HuH-7 (cell line): Measurements from ENCODE around the gene PTPRK.
A peak's percentile ranks its signal among the peaks of the same experiment; 100 is the strongest.

Experiments used
- DNase-seq: peaks from one replicate; pipeline ENCODE4 v3.0.0; 2011; ENCODE audit warnings: low spot score

PTPRK gene

DNA sequence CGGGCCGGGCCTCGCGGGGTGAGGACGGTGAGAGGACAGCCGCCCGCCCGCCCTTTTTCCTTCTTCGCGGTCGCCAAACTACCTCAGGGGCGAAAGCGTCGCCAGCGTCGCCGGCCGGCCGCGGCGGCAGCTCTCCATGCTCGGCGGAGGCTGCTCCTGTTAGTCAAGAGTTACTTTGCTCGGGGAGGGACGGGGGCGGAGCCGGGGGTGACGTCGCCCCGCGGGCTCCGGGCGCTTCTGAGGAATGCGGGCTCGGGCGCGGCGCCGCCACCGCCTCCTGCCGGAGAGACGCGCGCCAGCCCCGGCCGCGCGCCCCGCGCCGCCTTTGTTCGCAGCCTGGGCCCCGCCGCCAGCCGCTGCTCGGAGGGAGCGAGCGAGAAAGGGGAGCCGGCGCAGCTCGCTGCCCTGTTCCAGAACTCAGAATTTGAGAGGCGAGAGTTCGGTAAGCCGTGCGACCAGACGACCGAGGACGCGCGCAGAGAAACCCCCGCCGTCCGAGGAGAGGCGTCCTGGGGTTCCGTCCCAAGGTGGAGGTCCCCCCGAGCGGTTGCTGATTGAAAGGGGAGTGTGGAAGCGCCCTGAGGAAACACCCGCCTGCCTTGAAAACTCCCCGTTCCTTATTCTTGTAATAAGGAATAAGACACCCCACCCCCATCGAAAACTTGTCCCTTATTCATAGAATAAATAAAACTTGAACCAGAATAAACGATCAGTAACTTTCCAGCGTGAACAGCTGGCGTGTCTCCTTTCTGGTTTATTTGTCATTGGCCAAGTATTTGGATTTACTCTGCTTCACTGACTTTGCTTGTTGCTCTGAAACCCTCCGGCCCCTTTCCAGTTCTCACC, at the start of gene PTPRK:
Gene PTPRK, minus strand, starts transcription at position 164 of the 846 bp plus-strand sequence. CDS start 241 bp downstream, outside the sequence.
- DNase-seq, result peak; percentile 89

DNA sequence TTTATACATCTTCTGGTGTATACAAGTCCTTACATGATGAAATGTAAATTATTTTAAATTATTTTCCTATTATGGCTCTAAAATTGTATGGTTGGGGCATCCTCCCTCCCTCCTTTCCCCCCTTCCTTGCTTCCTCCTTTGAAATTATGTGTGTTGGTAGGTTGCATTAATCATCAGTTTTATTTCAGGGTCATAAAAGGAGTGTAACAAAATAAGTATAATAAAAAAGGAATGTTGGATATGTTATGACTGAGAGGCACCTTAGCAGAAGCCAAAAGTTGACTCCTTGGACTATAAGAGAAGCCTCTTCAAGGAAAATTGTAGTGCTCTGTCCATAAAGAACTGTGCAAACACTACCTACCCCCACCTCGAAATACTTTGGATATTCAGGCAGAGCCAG, 46.6 kb upstream of the PTPRK start:
- DNase-seq, result no peak

DNA sequence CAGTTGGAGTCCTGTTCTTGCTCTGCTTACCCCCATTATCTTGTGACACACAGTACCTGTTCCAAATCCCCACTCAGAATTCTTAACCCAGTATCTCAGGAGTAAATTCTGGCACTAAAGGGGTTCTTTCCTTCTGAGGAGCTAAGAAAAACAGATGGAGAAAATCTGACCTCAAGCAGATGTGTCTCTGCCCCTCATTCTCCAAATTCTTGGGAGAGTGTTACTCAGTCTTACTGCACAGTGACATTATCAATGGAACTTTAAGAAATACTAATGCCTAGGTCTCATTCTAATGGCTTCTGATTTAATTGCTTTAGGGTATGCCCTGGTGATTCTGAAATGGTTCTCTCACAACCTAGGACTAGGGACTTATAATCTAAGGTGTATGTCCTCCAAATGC, 40.6 kb upstream of the PTPRK start:
- DNase-seq, result no peak

DNA sequence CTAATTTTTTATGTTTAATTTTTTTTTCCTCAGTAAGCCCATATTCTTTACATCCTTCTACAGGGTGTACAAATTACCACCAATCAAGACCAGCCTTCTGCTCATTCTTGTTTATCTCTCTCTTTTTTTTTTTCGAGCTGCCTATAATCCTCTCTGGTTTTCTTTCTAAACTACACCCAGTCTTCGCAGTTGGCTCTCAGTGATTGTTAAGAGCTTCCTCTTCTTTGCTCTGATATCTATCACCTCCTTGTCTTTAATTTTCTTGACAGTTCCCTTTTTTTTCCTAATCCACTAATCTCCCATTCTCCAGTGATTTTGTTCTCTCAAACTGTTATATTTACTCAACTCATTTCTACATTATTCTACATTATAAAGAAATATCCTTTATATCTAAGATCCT, 38.5 kb upstream of the PTPRK start:
- no peak for DNase-seq

DNA sequence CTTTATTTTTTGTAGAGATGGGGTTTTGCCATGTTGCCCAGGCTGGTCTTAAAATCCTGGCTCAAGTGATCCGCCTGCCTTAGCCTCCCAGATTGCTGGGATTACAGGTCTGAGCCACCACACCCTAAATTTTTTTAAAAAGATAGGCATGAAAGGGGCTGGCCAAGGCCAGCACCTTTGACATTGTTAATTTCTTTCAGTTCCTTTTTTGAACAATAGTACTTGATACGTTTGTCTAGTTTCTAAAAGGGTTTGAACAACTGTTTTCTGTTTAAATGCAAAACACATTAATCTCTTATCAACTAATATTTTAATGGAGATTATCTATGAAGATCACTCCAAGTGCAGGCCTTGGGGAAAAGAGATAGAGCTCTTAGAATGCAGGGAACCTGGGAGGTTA, 37.6 kb upstream of the PTPRK start:
- no peak for DNase-seq

DNA sequence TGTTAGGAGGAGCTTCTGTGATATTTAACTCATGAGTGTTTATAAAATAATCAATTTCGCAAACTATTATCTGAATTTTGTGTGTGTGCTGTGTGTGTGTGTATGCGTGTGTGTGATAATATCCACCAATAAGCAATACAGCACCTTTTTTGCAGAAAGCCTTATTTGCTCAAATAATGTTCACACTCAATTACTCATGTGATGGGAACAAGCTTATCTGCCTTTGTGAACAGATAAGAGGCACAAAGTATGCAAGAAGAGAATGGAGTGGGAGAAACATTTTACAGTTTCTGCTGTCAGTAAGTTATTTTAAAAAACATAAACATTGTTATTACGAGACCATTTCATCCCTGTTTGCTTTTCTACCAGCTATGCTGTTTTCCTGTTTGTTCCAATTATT, 36.7 kb upstream of the PTPRK start:
- DNase-seq, result no peak

DNA sequence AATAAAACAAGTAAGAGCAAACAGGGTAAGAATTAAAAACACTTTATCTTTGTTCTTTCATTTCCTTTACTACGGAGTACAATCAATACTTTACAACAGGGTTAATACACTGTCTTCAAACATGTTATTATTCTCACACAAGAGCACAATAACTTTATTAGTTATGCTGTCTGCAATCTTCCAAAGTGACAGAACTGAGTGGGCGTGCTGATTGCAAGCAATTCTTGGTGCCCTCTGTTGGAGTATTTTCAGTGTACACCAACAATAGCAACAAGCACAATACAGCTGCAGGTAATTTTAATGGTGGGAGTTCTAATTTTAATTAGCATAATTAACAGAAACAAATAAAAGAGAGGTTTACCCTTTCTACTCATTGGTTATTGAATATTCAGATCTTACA, 33.9 kb upstream of the PTPRK start:
- DNase-seq, result no peak

DNA sequence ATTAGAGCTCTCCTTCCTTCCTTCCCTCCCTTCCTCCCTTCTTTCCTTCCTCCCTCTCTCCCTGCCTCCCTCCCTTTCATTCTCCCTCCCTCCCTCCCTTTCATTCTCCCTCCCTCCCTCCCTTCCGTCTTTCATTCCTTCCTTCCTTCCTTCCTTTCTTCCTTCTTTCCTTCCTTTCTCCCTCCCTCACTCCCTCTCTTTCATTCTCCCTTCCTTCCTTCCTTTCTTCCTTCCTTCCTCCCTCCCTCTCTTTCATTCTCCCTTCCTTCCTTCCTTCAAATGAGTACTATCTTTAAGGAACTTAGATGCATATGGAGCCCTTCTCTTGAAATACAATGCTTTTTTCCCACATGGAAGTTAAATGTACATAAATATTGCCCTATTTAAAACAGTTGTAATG, 20.9 kb upstream of the PTPRK start:
- DNase-seq, result no peak

DNA sequence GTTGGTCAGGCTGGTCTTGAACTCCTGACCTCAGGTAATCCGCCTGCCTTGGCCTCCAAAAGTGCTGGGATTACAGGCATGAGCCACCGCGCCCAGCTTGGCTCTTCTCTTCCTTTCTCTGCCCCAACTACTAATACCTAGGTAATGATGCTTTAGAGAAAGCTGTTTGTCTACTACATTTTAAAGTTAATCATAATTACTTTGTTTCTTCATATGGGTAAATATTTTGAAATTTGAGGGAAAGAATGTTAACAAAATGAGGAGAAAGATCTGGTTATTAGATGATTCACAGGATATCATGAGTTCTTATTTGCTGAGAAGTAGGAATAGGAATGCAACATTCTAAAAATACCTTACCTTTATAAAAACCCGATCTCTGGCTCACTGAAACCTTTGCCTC, 18.4 kb upstream of the PTPRK start:
- no peak for DNase-seq

DNA sequence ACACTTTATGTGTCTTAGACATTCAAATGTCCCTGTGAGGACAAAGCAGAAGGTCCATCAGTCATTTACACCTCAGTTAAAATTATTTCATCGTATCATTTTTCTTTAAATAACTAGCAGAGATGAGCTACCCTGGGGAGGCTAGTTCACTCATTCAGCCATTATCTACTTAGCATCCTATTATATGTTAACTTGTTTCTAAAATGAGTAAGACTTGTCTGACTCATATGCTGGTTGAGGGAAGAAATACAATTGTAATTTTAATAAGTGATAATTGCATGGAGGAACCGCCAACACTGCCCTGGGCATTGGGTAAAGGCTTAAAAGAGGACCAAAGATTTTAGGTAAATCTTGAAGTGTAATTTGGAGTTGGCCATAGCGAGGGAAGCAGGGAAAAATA, 12.4 kb upstream of the PTPRK start:
- DNase-seq, result no peak

DNA sequence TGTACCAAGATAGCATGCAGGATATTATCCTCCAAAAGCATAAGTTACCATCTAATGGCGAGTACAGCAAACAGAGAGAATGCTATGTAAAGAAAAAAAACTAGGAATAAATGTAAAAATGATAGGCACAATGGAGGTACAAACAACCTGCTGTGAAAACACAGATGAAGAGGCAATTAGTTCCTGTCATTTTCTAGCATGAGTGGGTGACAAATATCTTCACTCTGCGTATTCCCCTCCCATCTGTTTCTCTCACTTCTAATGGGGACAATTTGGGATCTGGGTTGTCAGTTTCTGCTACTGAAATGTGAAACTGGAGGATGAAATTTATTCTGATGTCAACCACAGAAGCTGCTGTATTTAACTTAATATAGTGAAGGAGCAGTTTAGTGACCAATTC, 11.7 kb upstream of the PTPRK start:
- DNase-seq, result no peak

DNA sequence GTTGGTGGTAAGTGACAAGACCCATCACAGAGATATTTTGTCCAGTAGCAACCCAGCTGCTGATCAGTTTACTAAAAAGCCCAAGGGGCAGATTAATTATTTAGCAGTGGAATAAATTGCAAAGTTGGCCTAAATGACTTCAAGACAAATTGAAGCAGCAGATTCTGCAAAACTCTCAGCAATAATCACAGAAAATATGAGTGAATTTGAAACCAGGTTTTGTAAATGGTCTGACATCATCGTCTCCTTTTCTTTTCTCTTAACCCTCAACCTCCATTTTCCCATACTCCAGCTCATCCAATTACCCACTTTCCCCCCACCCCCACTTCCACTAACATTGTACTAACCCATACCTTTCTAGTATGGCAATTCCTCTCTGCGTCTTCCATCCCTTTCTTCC, 11.3 kb upstream of the PTPRK start:
- DNase-seq, result no peak

DNA sequence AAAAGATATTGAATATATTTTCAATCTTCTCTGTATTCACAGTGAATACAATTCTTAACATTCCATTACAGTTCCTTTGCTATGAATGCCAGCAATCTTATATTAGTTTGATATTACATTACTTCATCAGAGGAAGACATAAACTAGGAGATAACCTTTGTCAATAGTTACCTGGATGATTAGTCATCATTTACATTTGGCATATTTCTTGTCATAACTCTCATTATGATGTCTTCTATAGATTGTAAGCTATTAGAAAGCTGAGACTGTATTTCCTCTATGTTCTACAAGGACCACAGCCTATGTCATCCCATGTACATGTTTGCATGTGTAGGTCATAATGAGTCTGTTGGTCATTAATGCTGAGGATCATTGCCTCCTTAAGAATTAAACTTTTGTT, 7.8 kb upstream of the PTPRK start:
- no peak for DNase-seq

DNA sequence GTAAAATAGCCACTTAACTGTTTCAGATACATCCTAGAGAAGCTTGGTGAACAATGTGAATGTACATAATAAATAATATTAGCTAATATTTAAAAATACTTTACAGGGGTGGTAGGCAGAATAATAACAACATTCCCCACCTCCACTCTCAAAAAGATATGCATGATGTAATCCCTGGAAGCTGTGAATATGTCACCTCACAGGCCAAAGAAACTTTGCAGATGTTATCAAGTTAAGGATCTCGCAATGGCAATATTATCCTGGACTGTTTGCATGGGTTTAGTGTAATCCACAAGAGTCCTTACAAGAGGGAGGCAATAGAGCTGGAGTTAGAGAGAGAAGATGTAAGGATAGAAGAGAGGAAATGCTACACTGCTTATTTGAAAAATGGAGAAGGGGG, 7.0 kb upstream of the PTPRK start:
- no peak for DNase-seq

DNA sequence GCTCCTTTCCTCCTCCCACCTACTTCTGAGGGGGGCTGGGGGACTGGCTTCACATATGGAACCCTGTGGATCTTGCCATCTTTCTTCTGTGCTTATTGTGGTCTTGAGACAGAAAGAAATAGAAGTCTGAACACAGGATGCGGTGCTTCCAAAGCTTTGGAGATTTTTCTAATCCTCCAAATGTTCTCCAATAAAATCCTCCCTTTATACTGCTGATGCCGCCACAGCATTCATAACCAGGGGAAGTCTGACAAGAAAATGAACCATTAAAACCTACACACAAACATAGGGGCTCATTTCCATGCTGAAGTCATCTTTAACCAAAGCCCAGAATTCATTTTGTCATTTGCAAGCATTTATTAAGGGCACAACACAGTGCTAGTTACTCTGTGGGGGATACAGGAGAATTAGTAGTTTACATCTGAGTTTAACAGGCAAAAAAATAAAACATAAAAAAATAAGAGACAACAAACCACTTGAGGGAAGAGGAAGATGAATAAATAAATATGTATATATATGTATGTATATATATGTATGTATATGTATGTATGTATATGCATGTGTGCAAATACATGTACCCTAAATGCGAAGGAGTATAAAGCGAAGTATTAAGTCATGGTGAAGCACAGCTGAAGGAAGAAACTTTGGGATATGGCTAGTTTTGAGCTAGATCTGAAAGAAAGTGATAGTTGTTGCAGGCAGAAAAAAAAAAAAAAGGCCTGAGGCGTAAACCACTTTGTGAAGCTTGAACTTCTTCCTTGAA, 5.9 kb upstream of the PTPRK start:
- no peak for DNase-seq

DNA sequence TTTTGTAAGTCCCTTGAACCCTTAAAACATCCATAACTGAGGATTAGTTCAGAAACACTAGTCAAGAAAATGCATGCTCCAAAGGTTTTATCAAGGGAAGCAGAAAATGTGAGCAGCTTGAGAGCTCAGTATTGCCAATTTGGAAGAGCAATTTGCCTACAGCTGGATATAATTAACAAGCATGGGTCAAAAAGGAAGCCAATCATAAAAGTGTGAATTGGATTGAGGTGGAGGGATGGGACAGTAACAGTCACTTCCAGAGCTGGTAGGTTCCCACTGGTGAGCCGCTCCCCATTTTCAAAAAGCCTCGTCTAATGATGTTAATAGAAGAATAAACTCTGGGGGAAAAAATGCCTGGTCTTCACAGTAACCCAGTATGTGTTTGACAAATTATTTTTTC, 5.0 kb upstream of the PTPRK start:
- no peak for DNase-seq

DNA sequence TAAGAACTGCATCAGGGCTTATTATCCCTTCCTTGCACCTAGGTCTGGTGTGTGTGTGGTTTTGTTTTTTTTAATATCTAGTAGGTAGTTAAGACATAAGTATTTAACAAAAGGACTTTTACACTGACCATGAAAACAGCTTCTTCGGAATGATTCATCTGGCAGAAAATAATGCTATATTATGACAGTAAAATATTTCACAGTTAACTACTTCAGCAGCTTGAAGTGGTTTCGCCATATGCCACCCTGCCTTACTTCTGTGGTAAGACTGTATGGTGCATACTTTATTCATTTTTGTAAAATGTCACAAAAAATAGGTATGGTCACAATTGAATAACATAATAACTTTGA, 858 bp upstream of the PTPRK start:
- no peak for DNase-seq

DNA sequence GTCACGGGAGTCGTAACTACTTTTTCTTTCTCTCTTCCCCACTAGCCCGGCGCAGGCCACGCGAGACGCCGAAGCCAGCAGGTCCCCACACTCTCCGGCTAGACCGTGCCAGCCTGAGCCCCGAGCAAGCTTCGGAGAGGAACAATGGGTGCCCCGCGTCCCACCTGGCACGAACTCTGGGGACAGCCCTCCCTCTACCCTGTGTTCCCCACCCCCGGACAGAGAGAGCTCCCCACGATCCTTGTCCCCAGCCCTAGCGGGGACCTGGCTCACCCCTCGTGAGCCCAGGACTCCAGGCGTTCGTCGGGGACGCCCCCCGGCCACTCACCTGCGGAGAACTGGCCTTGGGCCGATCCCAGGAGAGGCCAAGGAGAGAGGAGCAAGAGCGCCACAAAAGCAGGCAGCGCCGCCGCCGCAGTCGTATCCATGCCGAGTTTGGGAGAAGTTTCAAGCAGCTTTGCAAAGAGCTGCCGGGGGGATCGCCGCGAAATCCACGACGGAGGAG, 416 bp downstream of the PTPRK start:
- no peak for DNase-seq

DNA sequence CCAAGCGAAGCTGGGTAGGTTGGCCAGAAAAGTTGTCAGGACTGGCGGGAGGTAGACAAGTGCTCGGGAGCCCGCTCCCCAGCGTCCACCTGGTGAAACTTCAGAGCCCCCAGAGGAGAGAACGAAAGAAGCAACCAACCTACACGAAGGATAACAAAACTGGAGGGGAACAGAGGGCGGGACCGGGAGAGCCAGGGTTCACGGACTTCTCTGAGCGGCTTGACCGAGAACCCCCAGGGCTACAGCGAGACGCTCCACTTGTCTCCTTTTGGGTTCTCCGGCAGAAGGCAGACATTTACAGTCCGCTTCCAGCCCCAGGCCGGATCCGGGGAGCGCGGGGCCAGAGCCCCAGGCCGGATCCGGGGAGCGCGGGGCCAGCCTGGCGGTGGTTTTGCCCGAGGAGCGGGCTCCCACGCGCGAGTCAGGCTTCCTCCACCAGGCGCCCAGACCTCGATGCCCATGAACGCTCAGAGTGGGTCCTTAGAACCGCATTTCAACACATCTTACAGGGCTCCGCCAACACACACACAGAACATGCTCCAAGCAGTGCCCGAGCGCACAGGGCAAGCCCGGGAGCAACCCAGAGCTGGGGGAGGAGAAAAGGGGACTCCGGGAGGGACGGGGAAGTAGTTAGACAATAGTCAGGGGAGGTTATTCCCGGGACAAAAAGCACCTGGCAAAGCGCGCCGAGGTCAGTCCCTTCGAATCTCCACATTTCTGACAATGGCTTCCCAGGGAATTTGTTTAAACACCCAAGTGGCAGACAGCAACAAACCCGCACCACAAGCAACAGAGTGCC, 1.1 kb downstream of the PTPRK start:
- DNase-seq, result peak; percentile 61

DNA sequence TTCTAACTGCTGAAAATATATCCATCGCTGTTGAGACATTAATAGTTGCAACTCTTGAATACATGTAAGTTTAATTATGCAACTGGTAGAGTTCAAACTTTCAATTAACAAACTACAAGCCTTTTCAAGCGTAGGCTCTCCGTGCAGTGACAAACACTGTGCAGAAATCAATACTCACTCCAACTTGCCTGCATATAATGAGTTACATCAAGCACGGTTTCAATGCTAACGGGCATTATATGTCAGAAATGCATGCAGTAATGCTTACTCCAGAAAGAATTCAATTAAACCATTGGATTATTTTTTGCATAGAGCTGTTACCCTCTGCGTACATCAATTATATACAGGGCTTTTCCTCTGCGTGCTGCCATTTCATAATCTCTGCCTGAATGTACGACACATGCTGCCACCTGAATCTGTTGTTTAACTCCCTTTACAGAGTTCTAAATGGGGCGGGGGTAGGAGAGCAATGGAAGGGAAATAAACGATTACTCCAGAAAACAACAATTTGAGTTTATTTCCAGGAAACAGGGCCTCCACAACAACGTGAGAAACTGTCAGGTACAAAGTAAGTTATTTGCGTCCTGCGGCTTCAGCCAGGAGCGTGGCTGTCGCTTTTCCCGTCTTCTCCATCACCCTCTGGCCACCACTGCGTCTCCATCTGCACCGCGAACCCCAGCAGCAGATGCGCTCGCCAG, 1.8 kb downstream of the PTPRK start:
- no peak for DNase-seq

DNA sequence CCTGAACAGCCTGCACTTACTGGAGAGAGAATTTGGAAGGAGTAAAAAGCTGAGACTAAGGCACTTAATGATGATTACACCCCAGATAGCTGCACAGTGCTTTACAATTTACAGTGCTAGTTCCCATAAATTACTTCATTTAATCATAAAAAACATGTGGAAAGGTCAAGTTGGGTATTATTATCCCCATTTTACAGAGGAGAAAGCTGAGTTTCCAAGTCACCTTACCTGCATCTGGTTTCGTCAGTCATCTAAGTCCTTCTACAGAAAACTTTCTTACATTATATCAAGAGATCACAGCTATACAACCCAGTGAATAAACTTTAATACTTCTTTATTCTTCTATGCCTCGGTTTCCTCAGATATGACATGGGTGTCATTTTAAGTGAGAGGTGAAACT, 3.3 kb downstream of the PTPRK start:
- DNase-seq, result no peak

DNA sequence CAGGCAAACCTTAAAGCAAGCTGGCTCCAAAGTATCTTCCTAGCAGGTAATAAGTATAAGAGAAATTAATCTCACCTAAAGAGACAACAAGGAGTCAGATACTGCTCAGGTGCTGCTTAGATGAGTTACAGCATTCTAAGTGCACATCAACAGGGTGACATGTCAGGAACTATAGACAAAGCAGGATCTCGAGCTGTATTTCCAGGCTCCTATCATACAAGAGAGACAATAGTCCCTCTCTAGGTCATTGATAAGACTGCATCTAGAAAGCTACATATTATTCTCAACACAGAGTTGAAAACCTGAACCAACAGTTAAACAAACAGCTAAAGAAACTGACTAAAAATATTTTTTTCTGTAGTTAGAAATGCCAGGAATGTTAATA, 3.9 kb downstream of the PTPRK start:
- no peak for DNase-seq
